Measurements from ENCODE around the gene CCDC40.

GRCh38 chr17:80067393-80067986, 31.0 kb downstream of the CCDC40 start:
- no peak for TF ChIP-seq CTCF (IDR thresholded peaks at IDR 0.05)
- TF ChIP-seq POLR2A (IDR thresholded peaks at IDR 0.05): no peak
- TF ChIP-seq POLR2AphosphoS5 (IDR thresholded peaks at IDR 0.05): no peak
- TF ChIP-seq EP300 (IDR thresholded peaks at IDR 0.05): no peak

Measured in stomach (tissue), 4 donors.